HK-2 (cell line): ENCODE results near the gene AMBRA1.

Experiments used
- DNase-seq: peaks from one replicate; pipeline ENCODE4 v3.0.0-alpha.2; 2018; ENCODE audit not compliant: unreplicated experiment

AMBRA1 gene

GRCh38 chr11:46397526-46397925 lies 196.3 kb downstream of the AMBRA1 start:
- no peak for DNase-seq

GRCh38 chr11:46393759-46394158 lies 200.1 kb downstream of the AMBRA1 start:
- no peak for DNase-seq

- DNase-seq = no peak
Observed at GRCh38 chr11:46393231-46393616, 200.6 kb downstream of the AMBRA1 start.

- DNase-seq = peak; percentile 84
Observed at GRCh38 chr11:46392421-46393230, 201.2 kb downstream of the AMBRA1 start.

GRCh38 chr11:46391578-46392420 lies 202.0 kb downstream of the AMBRA1 start, which contains the start of gene CHRM4:
TSS of gene CHRM4 (minus strand) at chr11:46391776. CDS start at chr11:46386557, 5,219 bp downstream.
- DNase-seq = peak; percentile 74

GRCh38 chr11:46391186-46391577 lies 202.6 kb downstream of the AMBRA1 start:
- DNase-seq = no peak

GRCh38 chr11:46390331-46391171 lies 203.3 kb downstream of the AMBRA1 start:
- DNase-seq = no peak

GRCh38 chr11:46389450-46390330 lies 204.1 kb downstream of the AMBRA1 start:
- peak; percentile 72 for DNase-seq

- no peak for DNase-seq
Observed at GRCh38 chr11:46388619-46389449, 205.0 kb downstream of the AMBRA1 start.

GRCh38 chr11:46387919-46388618 lies 205.8 kb downstream of the AMBRA1 start:
- DNase-seq = no peak

- no peak for DNase-seq
Observed at GRCh38 chr11:46387456-46387855, 206.4 kb downstream of the AMBRA1 start.

GRCh38 chr11:46386674-46387073 lies 207.1 kb downstream of the AMBRA1 start:
- peak; percentile 54 for DNase-seq

- DNase-seq = no peak
Observed at GRCh38 chr11:46386005-46386578, 207.7 kb downstream of the AMBRA1 start.

- DNase-seq = no peak
Observed at GRCh38 chr11:46385169-46386004, 208.4 kb downstream of the AMBRA1 start.

- no peak for DNase-seq
Observed at GRCh38 chr11:46383974-46384701, 209.7 kb downstream of the AMBRA1 start.

- DNase-seq = no peak
Observed at GRCh38 chr11:46383404-46383758, 210.4 kb downstream of the AMBRA1 start.

GRCh38 chr11:46382646-46383403 lies 211.0 kb downstream of the AMBRA1 start:
- no peak for DNase-seq
